Right lung (tissue), 5 donors: Measurements from ENCODE around the gene FAM131A. TPM values are rescaled to one million over a fixed set of nuclear protein-coding genes. Genes with fewer than 3 reads are reported as not detected.

Experiments
- DNase-seq, 2 donors: peaks; one replicate each; pipeline ENCODE4 v3.0.0-alpha.2; 2013
- polyA plus RNA-seq, 5 donors: library from polyadenylated mRNA; unstranded; fragments of 120-200 nt; gene quantifications; one replicate each; pipeline versions ENCODE4 v1.2.1 to v1.2.3, GENCODE V29; 2013; ENCODE audit warnings: inconsistent platforms in 1 of 5, low replicate concordance in 1 of 5; ENCODE audit not compliant: insufficient read length in 5 of 5, insufficient read depth in 1 of 5

The FAM131A gene
- polyA plus RNA-seq, 5 donors = 10.0 to 17.4 (median 15.7) TPM

GRCh38 chr3:184354754-184355153, 17.4 kb downstream of the FAM131A start:
- no peak for DNase-seq

- no peak for DNase-seq
Measured at GRCh38 chr3:184355261-184356040, 18.1 kb downstream of the FAM131A start.

- DNase-seq = no peak
Measured at GRCh38 chr3:184357248-184358123, 20.1 kb downstream of the FAM131A start.

GRCh38 chr3:184358124-184358767, 20.8 kb downstream of the FAM131A start:
- DNase-seq = no peak

GRCh38 chr3:184358921-184359350, 21.5 kb downstream of the FAM131A start:
- DNase-seq = no peak

- no peak for DNase-seq
Measured at GRCh38 chr3:184359610-184360009, 22.2 kb downstream of the FAM131A start.

- DNase-seq = no peak
Measured at GRCh38 chr3:184360070-184360928, 22.9 kb downstream of the FAM131A start.

GRCh38 chr3:184360929-184361531, 23.6 kb downstream of the FAM131A start:
- DNase-seq = no peak

GRCh38 chr3:184361532-184361931, 24.1 kb downstream of the FAM131A start, which contains the start of the genes CLCN2 and POLR2H:
Gene CLCN2, minus strand, starts transcription at chr3:184361605. Its CDS starts 126 bp downstream, at chr3:184361479.
Gene POLR2H, plus strand, starts transcription at chr3:184361710. Its CDS starts 1,783 bp downstream, at chr3:184363493.
- DNase-seq = peak; percentile 78 to 80

- no peak for DNase-seq
Measured at GRCh38 chr3:184361932-184362667, 24.7 kb downstream of the FAM131A start.

GRCh38 chr3:184362668-184363546, 25.5 kb downstream of the FAM131A start:
- peak; percentile 96 to 97 for DNase-seq

- DNase-seq = no peak
Measured at GRCh38 chr3:184366619-184367289, 29.4 kb downstream of the FAM131A start.

- DNase-seq = no peak
Measured at GRCh38 chr3:184368116-184368515, 30.7 kb downstream of the FAM131A start.

- DNase-seq = no peak
Measured at GRCh38 chr3:184368586-184369183, 31.3 kb downstream of the FAM131A start.

GRCh38 chr3:184371570-184372018, 34.2 kb downstream of the FAM131A start:
- DNase-seq = peak; percentile 76 to 83

- DNase-seq = no peak
Measured at GRCh38 chr3:184372296-184372821, 35.0 kb downstream of the FAM131A start.

- no peak for DNase-seq
Measured at GRCh38 chr3:184372911-184373310, 35.5 kb downstream of the FAM131A start.
